ENCODE data around the gene MYO9B.

The MYO9B gene

GRCh38 chr19:17194608-17195007 lies 119.0 kb downstream of the MYO9B start:
- TF ChIP-seq, protein P1, sequence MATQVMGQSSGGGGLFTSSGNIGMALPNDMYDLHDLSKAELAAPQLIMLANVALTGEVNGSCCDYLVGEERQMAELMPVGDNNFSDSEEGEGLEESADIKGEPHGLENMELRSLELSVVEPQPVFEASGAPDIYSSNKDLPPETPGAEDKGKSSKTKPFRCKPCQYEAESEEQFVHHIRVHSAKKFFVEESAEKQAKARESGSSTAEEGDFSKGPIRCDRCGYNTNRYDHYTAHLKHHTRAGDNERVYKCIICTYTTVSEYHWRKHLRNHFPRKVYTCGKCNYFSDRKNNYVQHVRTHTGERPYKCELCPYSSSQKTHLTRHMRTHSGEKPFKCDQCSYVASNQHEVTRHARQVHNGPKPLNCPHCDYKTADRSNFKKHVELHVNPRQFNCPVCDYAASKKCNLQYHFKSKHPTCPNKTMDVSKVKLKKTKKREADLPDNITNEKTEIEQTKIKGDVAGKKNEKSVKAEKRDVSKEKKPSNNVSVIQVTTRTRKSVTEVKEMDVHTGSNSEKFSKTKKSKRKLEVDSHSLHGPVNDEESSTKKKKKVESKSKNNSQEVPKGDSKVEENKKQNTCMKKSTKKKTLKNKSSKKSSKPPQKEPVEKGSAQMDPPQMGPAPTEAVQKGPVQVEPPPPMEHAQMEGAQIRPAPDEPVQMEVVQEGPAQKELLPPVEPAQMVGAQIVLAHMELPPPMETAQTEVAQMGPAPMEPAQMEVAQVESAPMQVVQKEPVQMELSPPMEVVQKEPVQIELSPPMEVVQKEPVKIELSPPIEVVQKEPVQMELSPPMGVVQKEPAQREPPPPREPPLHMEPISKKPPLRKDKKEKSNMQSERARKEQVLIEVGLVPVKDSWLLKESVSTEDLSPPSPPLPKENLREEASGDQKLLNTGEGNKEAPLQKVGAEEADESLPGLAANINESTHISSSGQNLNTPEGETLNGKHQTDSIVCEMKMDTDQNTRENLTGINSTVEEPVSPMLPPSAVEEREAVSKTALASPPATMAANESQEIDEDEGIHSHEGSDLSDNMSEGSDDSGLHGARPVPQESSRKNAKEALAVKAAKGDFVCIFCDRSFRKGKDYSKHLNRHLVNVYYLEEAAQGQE (IDR thresholded peaks at IDR 0.05; ENCODE audit: insufficient read depth in 1 of 2, low read depth in 2 of 2, low read length in 2 of 2), result no peak
- TF ChIP-seq TAF1 (IDR thresholded peaks at IDR 0.05; ENCODE audit: borderline replicate concordance, insufficient read depth, low read length) (no peak), FOXP2 (optimal IDR thresholded peaks at IDR 0.05; ENCODE audit: borderline replicate concordance, extremely low read depth, extremely low read length, insufficient read depth) (no peak), SIN3A (IDR thresholded peaks at IDR 0.05; ENCODE audit: borderline replicate concordance, insufficient read depth, low read length) (no peak), POLR2AphosphoS5 (IDR thresholded peaks at IDR 0.05; ENCODE audit: low read depth, low read length) (no peak)

- TF ChIP-seq POLR2AphosphoS5 (IDR thresholded peaks at IDR 0.05; ENCODE audit: low read depth, low read length) (no peak), FOXP2 (optimal IDR thresholded peaks at IDR 0.05; ENCODE audit: borderline replicate concordance, extremely low read depth, extremely low read length, insufficient read depth) (no peak), SIN3A (IDR thresholded peaks at IDR 0.05; ENCODE audit: borderline replicate concordance, insufficient read depth, low read length) (no peak), TAF1 (IDR thresholded peaks at IDR 0.05; ENCODE audit: borderline replicate concordance, insufficient read depth, low read length) (no peak)
- TF ChIP-seq, protein P1 (IDR thresholded peaks at IDR 0.05; ENCODE audit: insufficient read depth in 1 of 2, low read depth in 2 of 2, low read length in 2 of 2), result no peak
These were observed 119.5 kb downstream of the MYO9B start for GRCh38 chr19:17195106-17195505.

GRCh38 chr19:17196610-17197009 lies 121.0 kb downstream of the MYO9B start:
- TF ChIP-seq TAF1 (IDR thresholded peaks at IDR 0.05; ENCODE audit: borderline replicate concordance, insufficient read depth, low read length), result no peak
- TF ChIP-seq SIN3A (IDR thresholded peaks at IDR 0.05; ENCODE audit: borderline replicate concordance, insufficient read depth, low read length), result no peak
- TF ChIP-seq, protein P1 (IDR thresholded peaks at IDR 0.05; ENCODE audit: insufficient read depth in 1 of 2, low read depth in 2 of 2, low read length in 2 of 2), result no peak
- no peak for TF ChIP-seq POLR2AphosphoS5 (IDR thresholded peaks at IDR 0.05; ENCODE audit: low read depth, low read length)
- no peak for TF ChIP-seq FOXP2 (optimal IDR thresholded peaks at IDR 0.05; ENCODE audit: borderline replicate concordance, extremely low read depth, extremely low read length, insufficient read depth)

DNA sequence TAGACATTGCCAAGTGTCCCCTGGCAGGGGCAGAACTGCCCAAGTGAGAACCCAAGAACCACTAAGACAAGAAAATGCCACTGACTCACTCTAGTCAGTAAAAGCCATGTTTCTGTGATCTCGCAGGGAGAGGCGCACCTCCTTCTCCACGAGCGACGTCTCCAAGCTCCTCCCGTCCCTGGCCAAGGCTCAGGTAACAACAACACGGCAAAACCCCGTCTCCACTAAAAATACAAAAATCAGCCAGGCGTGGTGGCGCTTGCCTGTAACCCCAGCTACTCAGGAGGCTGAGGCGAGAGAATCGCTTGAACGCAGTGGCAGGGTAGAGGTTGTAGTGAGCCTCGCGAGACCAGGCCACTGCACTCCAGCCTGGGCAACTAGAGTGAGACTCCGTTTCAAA lies 122.1 kb downstream of the MYO9B start:
- TF ChIP-seq, protein P1 (IDR thresholded peaks at IDR 0.05; ENCODE audit: insufficient read depth in 1 of 2, low read depth in 2 of 2, low read length in 2 of 2), result no peak
- no peak for TF ChIP-seq TAF1 (IDR thresholded peaks at IDR 0.05; ENCODE audit: borderline replicate concordance, insufficient read depth, low read length)
- TF ChIP-seq SIN3A (IDR thresholded peaks at IDR 0.05; ENCODE audit: borderline replicate concordance, insufficient read depth, low read length), result no peak
- no peak for TF ChIP-seq FOXP2 (optimal IDR thresholded peaks at IDR 0.05; ENCODE audit: borderline replicate concordance, extremely low read depth, extremely low read length, insufficient read depth)
- TF ChIP-seq POLR2AphosphoS5 (IDR thresholded peaks at IDR 0.05; ENCODE audit: low read depth, low read length), result no peak
